GM12878 (cell line): ENCODE measurements around the gene LASP1. TPM values are rescaled to one million over a fixed set of nuclear protein-coding genes. Genes with fewer than 3 reads are reported as not detected.

Experiments used
- ASH2L ChIP-seq: fragments of 300-600, 200-600 bp; sonication (generic); IDR thresholded peaks from 2 replicates; pipeline ENCODE4 v1.6.1; 2017; ENCODE audit warnings: low read depth, mild to moderate bottlenecking, borderline replicate concordance
- BACH1 ChIP-seq: fragments of 450-650 bp; IDR thresholded peaks from 2 replicates; pipeline ENCODE4 v1.6.1; 2017; ENCODE audit warnings: mild to moderate bottlenecking, borderline replicate concordance
- BRCA1 ChIP-seq: IDR thresholded peaks from 2 replicates; pipeline ENCODE4 v1.6.1; 2011; ENCODE audit warnings: low read depth, low read length, improper control_type of control experiment
- CHD2 ChIP-seq: IDR thresholded peaks from 2 replicates; pipeline ENCODE4 v1.6.1; 2011; ENCODE audit warnings: low read depth, low read length, improper control_type of control experiment, borderline replicate concordance
- CREB1 ChIP-seq: IDR thresholded peaks from 2 replicates; pipeline ENCODE4 v1.6.1; 2012; ENCODE audit warnings: low read depth, mild to moderate bottlenecking, inconsistent platforms
- HDGF ChIP-seq: fragments of 450-650 bp; IDR thresholded peaks from 2 replicates; pipeline ENCODE4 v1.6.1; 2016; ENCODE audit warnings: antibody characterized with exemption
- IRF3 ChIP-seq: fragments of 450-650 bp; IDR thresholded peaks from 2 replicates; pipeline ENCODE4 v1.6.1; 2014; ENCODE audit warnings: mild to moderate bottlenecking
- KDM1A ChIP-seq: fragments of 200-600 bp; sonication (generic); IDR thresholded peaks from 2 replicates; pipeline ENCODE4 v1.6.1; 2016; ENCODE audit warnings: borderline replicate concordance
- NBN ChIP-seq: fragments of 450-650 bp; IDR thresholded peaks from 2 replicates; pipeline ENCODE4 v1.6.1; 2016
- POLR2AphosphoS5 ChIP-seq: IDR thresholded peaks from 2 replicates; pipeline ENCODE4 v1.6.1; 2011; ENCODE audit warnings: mild to moderate bottlenecking, low read length, inconsistent platforms
- RELB ChIP-seq: fragments of 450-650 bp; IDR thresholded peaks from 2 replicates; pipeline ENCODE4 v1.6.1; 2017; ENCODE audit warnings: low read depth, mild to moderate bottlenecking, moderate library complexity
- SRF ChIP-seq, 2 experiments: IDR thresholded peaks; 2 replicates each; pipeline ENCODE4 v1.6.1; 2011; ENCODE audit warnings: low read depth in 2 of 2, low read length in 2 of 2, mild to moderate bottlenecking in 1 of 2, moderate library complexity in 1 of 2
- YBX1 ChIP-seq: fragments of 450-650 bp; IDR thresholded peaks from 2 replicates; pipeline ENCODE4 v1.6.1; 2016; ENCODE audit warnings: antibody characterized with exemption
- YY1 ChIP-seq: IDR thresholded peaks from 2 replicates; pipeline ENCODE4 v1.6.1; 2011; ENCODE audit warnings: low read depth, mild to moderate bottlenecking, low read length
- ZBTB33 ChIP-seq: fragments of 450-650 bp; IDR thresholded peaks from 2 replicates; pipeline ENCODE4 v1.6.1; 2017; ENCODE audit warnings: mild to moderate bottlenecking
- polyA plus RNA-seq, 11 experiments: library from polyadenylated mRNA; depleted of rRNA in 4 of 11; unstranded in 6 of 11; stranded (reverse) in 5 of 11; fragments of >200 nt; fragmentation: Nextera tagmentation in 4 of 11; fragmentation: Illumina TruSeq in 1 of 11; extraction: Ambion mirVana in 4 of 11; extraction: Trizol in 1 of 11; gene quantifications; 1 replicate in 1 of 11; 2 replicates in 10 of 11; pipeline versions ENCODE4 v1.2.1 to v1.2.3, GENCODE V29; 2011 to 2016; ENCODE audit warnings: inconsistent platforms in 2 of 11, missing spikeins in 2 of 11, low read depth in 1 of 11
- total RNA-seq, 4 experiments: library from RNA; depleted of rRNA in 3 of 4; stranded (reverse); fragments of >200 nt in 3 of 4; fragmentation: Illumina TruSeq in 1 of 4; extraction: Trizol in 1 of 4; gene quantifications; 2 replicates each; pipeline versions ENCODE4 v1.2.1 to v1.2.3, GENCODE V29; 2013 to 2021
- TF ChIP-seq, protein P1 (sequence below): fragments of 450-650 bp; IDR thresholded peaks from 2 replicates; pipeline ENCODE4 v1.6.1; 2016; ENCODE audit warnings: mild to moderate bottlenecking
- TF ChIP-seq, protein P2 (sequence below): fragments of 450-650 bp; IDR thresholded peaks from 2 replicates; pipeline ENCODE4 v1.6.1; 2017; ENCODE audit warnings: mild to moderate bottlenecking, moderate library complexity

The LASP1 gene
- total and polyA plus RNA-seq, 10 of the 15 experiments (the other 5 are each of a cell fraction or from before 2014, with no cell fraction given): 21.0 to 114 (median 59.3) TPM

DNA sequence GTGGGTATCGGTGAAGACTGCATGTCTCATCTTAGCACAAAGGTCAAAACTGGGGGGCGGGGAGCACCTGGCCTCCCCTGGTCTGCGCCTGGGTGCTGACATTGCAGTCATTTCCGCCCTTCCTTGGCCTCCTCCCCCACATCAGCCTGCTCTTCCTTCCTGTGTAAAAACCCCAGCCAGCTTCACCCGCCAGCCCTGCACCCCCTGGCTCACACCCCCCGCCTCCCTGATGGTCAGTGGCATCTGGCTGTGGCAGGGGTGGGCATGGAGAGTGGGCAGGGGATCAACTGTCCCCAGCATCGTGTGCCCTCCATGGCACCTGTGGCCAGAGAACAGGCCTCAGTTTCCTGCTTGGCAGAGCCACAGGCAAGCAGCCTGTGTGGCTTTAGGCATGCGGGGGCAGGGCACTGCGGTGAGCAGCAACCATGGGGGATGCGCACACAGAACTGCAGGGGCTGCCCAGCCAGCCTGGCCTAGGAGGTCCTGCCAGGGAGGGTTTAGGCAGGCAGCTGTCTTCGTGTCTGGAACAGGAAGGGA is 29.0 kb downstream of the LASP1 start (continued):
- peak; percentile 41; the same call in 1 of the 2 replicates for TF ChIP-seq RELB
- TF ChIP-seq ASH2L: 0 out of 2 replicates have a peak, but pooled peaks have one; percentile 74
- TF ChIP-seq BACH1: no peak
- peak; percentile 20; the same call in 1 of the 2 replicates for TF ChIP-seq YY1
- TF ChIP-seq, protein P1, sequence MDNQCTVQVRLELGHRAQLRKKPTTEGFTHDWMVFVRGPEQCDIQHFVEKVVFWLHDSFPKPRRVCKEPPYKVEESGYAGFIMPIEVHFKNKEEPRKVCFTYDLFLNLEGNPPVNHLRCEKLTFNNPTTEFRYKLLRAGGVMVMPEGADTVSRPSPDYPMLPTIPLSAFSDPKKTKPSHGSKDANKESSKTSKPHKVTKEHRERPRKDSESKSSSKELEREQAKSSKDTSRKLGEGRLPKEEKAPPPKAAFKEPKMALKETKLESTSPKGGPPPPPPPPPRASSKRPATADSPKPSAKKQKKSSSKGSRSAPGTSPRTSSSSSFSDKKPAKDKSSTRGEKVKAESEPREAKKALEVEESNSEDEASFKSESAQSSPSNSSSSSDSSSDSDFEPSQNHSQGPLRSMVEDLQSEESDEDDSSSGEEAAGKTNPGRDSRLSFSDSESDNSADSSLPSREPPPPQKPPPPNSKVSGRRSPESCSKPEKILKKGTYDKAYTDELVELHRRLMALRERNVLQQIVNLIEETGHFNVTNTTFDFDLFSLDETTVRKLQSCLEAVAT: no peak; the same call in 1 of the 2 replicates
- 0 out of 4 replicates have a peak, but pooled peaks of 1 of the 2 experiments have one; percentile 17 for TF ChIP-seq SRF (IDR thresholded peaks at IDR 0.05; ENCODE audit: low read depth in 2 of 2, low read length in 2 of 2)
- TF ChIP-seq YBX1: no peak
- peak; percentile 39; the same call in 1 of the 2 replicates for TF ChIP-seq POLR2AphosphoS5
- peak; percentile 89 for TF ChIP-seq CHD2
- no peak for TF ChIP-seq IRF3
- TF ChIP-seq KDM1A: no peak
- peak; percentile 78 for TF ChIP-seq CREB1
- TF ChIP-seq ZBTB33: no peak
- TF ChIP-seq, protein P2, sequence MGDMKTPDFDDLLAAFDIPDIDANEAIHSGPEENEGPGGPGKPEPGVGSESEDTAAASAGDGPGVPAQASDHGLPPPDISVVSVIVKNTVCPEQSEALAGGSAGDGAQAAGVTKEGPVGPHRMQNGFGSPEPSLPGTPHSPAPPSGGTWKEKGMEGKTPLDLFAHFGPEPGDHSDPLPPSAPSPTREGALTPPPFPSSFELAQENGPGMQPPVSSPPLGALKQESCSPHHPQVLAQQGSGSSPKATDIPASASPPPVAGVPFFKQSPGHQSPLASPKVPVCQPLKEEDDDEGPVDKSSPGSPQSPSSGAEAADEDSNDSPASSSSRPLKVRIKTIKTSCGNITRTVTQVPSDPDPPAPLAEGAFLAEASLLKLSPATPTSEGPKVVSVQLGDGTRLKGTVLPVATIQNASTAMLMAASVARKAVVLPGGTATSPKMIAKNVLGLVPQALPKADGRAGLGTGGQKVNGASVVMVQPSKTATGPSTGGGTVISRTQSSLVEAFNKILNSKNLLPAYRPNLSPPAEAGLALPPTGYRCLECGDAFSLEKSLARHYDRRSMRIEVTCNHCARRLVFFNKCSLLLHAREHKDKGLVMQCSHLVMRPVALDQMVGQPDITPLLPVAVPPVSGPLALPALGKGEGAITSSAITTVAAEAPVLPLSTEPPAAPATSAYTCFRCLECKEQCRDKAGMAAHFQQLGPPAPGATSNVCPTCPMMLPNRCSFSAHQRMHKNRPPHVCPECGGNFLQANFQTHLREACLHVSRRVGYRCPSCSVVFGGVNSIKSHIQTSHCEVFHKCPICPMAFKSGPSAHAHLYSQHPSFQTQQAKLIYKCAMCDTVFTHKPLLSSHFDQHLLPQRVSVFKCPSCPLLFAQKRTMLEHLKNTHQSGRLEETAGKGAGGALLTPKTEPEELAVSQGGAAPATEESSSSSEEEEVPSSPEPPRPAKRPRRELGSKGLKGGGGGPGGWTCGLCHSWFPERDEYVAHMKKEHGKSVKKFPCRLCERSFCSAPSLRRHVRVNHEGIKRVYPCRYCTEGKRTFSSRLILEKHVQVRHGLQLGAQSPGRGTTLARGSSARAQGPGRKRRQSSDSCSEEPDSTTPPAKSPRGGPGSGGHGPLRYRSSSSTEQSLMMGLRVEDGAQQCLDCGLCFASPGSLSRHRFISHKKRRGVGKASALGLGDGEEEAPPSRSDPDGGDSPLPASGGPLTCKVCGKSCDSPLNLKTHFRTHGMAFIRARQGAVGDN: peak; percentile 87
- TF ChIP-seq HDGF: peak; percentile 67
- peak; percentile 87 for TF ChIP-seq NBN
- no peak for TF ChIP-seq BRCA1
